ENCODE data around the gene PNPLA1. TPM values are rescaled to one million over a fixed set of nuclear protein-coding genes. Genes with fewer than 3 reads are reported as not detected.

PNPLA1 gene
- total and polyA plus RNA-seq, 12 donors, result 0.21 to 0.28 TPM; not detected in 10

- WGBS, 2 donors, result 83 to 88% methylated on average over 4 of the region's 4 CpGs
- peaks cover 0 to 11% (median 0%) of the 10 kb centered on the region in 9 donors for H3K4me1 ChIP-seq
- no peaks in the 10 kb centered on the region for H3K9me3 ChIP-seq
- no peak overlapping the region for H3K27ac ChIP-seq
- no peak for ATAC-seq
- no peaks in the 10 kb centered on the region for H3K36me3 ChIP-seq
- H3K27me3 ChIP-seq, result peaks cover 0 to 66% (median 43%) of the 10 kb centered on the region in 7 donors
- intact Hi-C loops (cut with DNase I), result no loop called here
- H3K4me3 ChIP-seq, result no peak overlapping the region
- DNase-seq, result no peak
- TF ChIP-seq CTCF (IDR thresholded peaks at IDR 0.05), result no peak
These were observed 11.1 kb downstream of the PNPLA1 start for GRCh38 chr6:36280983-36281382.

- Histone ChIP-seq H3K4me1 (peaks cover 0 to 11% (median 0%) of the 10 kb centered on the region in 9 donors), H3K9me3 (no peaks in the 10 kb centered on the region), H3K27me3 (peaks cover 0 to 75% (median 52%) of the 10 kb centered on the region in 7 donors), H3K4me3 (no peak overlapping the region), H3K36me3 (no peaks in the 10 kb centered on the region), H3K27ac (no peak overlapping the region)
- WGBS, 2 donors, result 83 to 87% methylated on average over 1 of the region's 1 CpG
- no peak for TF ChIP-seq CTCF (IDR thresholded peaks at IDR 0.05)
- ATAC-seq, result no peak
- DNase-seq, result no peak
- intact Hi-C loops (cut with DNase I), result no loop called here
These were observed 13.7 kb downstream of the PNPLA1 start for GRCh38 chr6:36283608-36284007.

GRCh38 chr6:36284359-36284758, 14.5 kb downstream of the PNPLA1 start:
- H3K9me3 ChIP-seq, result no peaks in the 10 kb centered on the region
- TF ChIP-seq CTCF (IDR thresholded peaks at IDR 0.05), result no peak
- 90 to 100% methylated on average over 1 of the region's 1 CpG for WGBS, 2 donors
- ATAC-seq (no peak), DNase-seq (no peak)
- no peak overlapping the region for H3K27ac ChIP-seq
- H3K4me1 ChIP-seq, result peaks cover 0 to 11% (median 0%) of the 10 kb centered on the region in 9 donors
- H3K27me3 ChIP-seq, result peaks cover 0 to 71% (median 55%) of the 10 kb centered on the region in 7 donors
- no peaks in the 10 kb centered on the region for H3K36me3 ChIP-seq
- intact Hi-C loops (cut with DNase I), result no loop called here
- H3K4me3 ChIP-seq, result no peak overlapping the region

- TF ChIP-seq CTCF (IDR thresholded peaks at IDR 0.05), result no peak
- H3K4me1 ChIP-seq, result peaks cover 0 to 9% (median 0%) of the 10 kb centered on the region in 9 donors
- no peaks in the 10 kb centered on the region for H3K9me3 ChIP-seq
- intact Hi-C loops (cut with DNase I), result no loop called here
- ATAC-seq (no peak), DNase-seq (no peak)
- no peak overlapping the region for H3K4me3 ChIP-seq
- H3K27me3 ChIP-seq, result peaks cover 0 to 69% (median 57%) of the 10 kb centered on the region in 7 donors
- H3K27ac ChIP-seq, result no peak overlapping the region
- no peaks in the 10 kb centered on the region for H3K36me3 ChIP-seq
- WGBS, 2 donors, result 16 to 20% methylated on average over 26 of the region's 26 CpGs
These were observed 15.4 kb downstream of the PNPLA1 start for GRCh38 chr6:36285187-36285671.

Data from heart right ventricle (tissue), 16 donors.